OCI-M2 (cell line): Measurements from ENCODE around the gene PNLIP.

Experiments used
- DNase-seq: peaks from one replicate; lab custom pipeline; 2025; ENCODE audit not compliant: unreplicated experiment; lab: John Stamatoyannopoulos, UW

Gene PNLIP

GRCh38 chr10:116545756-116546155 is at the start of gene PNLIP:
Gene PNLIP (plus strand): TSS chr10:116545931. CDS start chr10:116546093, 162 bp downstream.
- no peak for DNase-seq

GRCh38 chr10:116504786-116505185 is 40.9 kb upstream of the PNLIP start:
- DNase-seq = no peak

- no peak for DNase-seq
These were observed 35.2 kb upstream of the PNLIP start for GRCh38 chr10:116510565-116510964.

- no peak for DNase-seq
These were observed 34.4 kb upstream of the PNLIP start for GRCh38 chr10:116511365-116511764.

- DNase-seq = no peak
These were observed 24.1 kb upstream of the PNLIP start for GRCh38 chr10:116521424-116522290.

- no peak for DNase-seq
These were observed 22.8 kb upstream of the PNLIP start for GRCh38 chr10:116522803-116523381.

GRCh38 chr10:116524736-116525135 is 21.0 kb upstream of the PNLIP start:
- DNase-seq = no peak

GRCh38 chr10:116526219-116526618 is 19.5 kb upstream of the PNLIP start:
- no peak for DNase-seq

- DNase-seq = no peak
These were observed 8.9 kb upstream of the PNLIP start for GRCh38 chr10:116536810-116537209.

GRCh38 chr10:116538456-116538855 is 7.3 kb upstream of the PNLIP start:
- DNase-seq = no peak

- no peak for DNase-seq
These were observed 6.7 kb upstream of the PNLIP start for GRCh38 chr10:116538992-116539391.

GRCh38 chr10:116540814-116541213 is 4.9 kb upstream of the PNLIP start:
- DNase-seq = no peak

GRCh38 chr10:116542007-116542677 is 3.6 kb upstream of the PNLIP start:
- DNase-seq = no peak

- DNase-seq = no peak
These were observed 609 bp upstream of the PNLIP start for GRCh38 chr10:116545122-116545521.

- no peak for DNase-seq
These were observed 2.6 kb downstream of the PNLIP start for GRCh38 chr10:116548301-116548700.

GRCh38 chr10:116553378-116553980 is 7.7 kb downstream of the PNLIP start:
- no peak for DNase-seq

- DNase-seq = no peak
These were observed 8.9 kb downstream of the PNLIP start for GRCh38 chr10:116554628-116555027.

- no peak for DNase-seq
These were observed 10.1 kb downstream of the PNLIP start for GRCh38 chr10:116555880-116556279.

- no peak for DNase-seq
These were observed 11.7 kb downstream of the PNLIP start for GRCh38 chr10:116557305-116557880.

GRCh38 chr10:116565534-116565933 is 19.8 kb downstream of the PNLIP start:
- DNase-seq = no peak

- no peak for DNase-seq
These were observed 21.2 kb downstream of the PNLIP start for GRCh38 chr10:116566932-116567331.
